RWPE2 (cell line): ENCODE measurements around the gene EYA2.

Experiments
- ATAC-seq: fragments of 200-7000 bp; cut with Tn5 transposase; 3 replicates; pipeline ENCODE4 v1.9.1; 2021; ENCODE audit warnings: low read depth
- DNase-seq: peaks from one replicate; pipeline ENCODE4 v3.0.0-alpha.2; 2020; ENCODE audit warnings: low spot score
- H3K27ac ChIP-seq: fragments of 450-650 bp; 2 replicates; pipeline ENCODE4 v1.5.1; 2017; ENCODE audit warnings: mild to moderate bottlenecking; ENCODE audit not compliant: poor library complexity, severe bottlenecking
- H3K27me3 ChIP-seq: fragments of 250-450 bp; sonication (Bioruptor Pico); 2 replicates; pipeline ENCODE4 v1.5.1; 2021; ENCODE audit warnings: mild to moderate bottlenecking, moderate library complexity; ENCODE audit not compliant: insufficient read depth, poor library complexity, severe bottlenecking
- H3K36me3 ChIP-seq: fragments of 250-450 bp; sonication (Bioruptor Pico); 2 replicates; pipeline ENCODE4 v1.5.1; 2020; ENCODE audit warnings: low read depth, mild to moderate bottlenecking, moderate library complexity
- H3K4me1 ChIP-seq: fragments of 250-450 bp; sonication (Bioruptor Pico); 2 replicates; pipeline ENCODE4 v1.5.1; 2021; ENCODE audit warnings: mild to moderate bottlenecking, moderate library complexity; ENCODE audit not compliant: insufficient read depth, poor library complexity, severe bottlenecking
- H3K4me3 ChIP-seq: fragments of 250-450 bp; sonication (Bioruptor Pico); 2 replicates; pipeline ENCODE4 v1.5.1; 2021; ENCODE audit warnings: mild to moderate bottlenecking, moderate library complexity; ENCODE audit not compliant: severe bottlenecking
- H3K9me3 ChIP-seq: fragments of 250-450 bp; sonication (Bioruptor Pico); 2 replicates; pipeline ENCODE4 v1.5.1; 2021; ENCODE audit warnings: mild to moderate bottlenecking, moderate library complexity; ENCODE audit not compliant: severe bottlenecking
- CTCF ChIP-seq: fragments of 450-650 bp; IDR thresholded peaks from one replicate; pipeline ENCODE4 v1.5.1; 2017; ENCODE audit warnings: mild to moderate bottlenecking, moderate library complexity; ENCODE audit not compliant: poor library complexity, severe bottlenecking

EYA2 gene

DNA sequence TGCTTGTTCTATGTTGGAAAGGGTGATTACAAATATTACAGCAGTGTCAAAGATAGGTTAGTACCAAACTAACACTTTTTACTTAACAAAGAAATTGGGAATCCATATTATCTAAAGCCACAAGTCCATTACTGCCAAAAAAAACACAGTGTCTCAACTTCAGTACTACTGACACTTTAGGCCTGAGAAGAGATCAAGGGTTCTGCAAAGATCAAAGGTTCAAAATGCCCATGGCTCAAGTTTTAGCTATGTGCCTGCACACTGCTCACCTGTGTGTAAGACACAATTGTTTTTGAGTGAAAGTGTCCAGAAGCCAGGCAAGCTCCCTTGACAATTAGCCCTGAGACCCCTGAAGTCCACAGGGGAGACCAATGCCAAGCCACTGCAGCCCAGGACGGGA lies 329.3 kb downstream of the EYA2 start:
- Histone ChIP-seq H3K27me3 (no peaks in the 10 kb centered on the region), H3K27ac (no peak overlapping the region), H3K4me3 (no peak overlapping the region), H3K9me3 (no peaks in the 10 kb centered on the region), H3K36me3 (peaks cover 97% of the 10 kb centered on the region), H3K4me1 (no peaks in the 10 kb centered on the region)
- no peak for TF ChIP-seq CTCF
- no peak for ATAC-seq
- no peak for DNase-seq

DNA sequence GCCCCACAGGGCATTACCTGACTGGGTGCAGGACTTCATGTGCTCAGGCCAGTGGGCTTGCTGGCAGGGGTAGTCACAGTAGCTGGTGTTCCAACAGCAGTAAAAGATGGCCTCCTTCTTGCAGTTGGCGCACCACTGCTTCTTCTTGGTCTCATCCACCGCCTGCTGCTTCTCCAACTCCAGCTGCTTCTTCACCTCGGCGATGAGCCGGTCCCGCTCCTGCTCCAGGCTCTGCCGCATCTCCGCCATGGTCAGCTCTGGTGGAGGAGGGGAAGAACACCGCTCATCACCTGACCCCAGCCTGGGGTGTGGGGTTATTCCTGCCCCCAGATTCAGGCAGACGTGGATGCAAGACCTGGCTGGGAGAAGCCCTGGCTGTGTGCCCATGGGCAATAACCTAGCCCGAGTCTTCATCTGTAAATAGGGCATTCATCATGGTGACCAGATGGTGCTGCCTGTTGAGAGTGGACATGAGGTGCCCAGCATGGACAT lies 329.7 kb downstream of the EYA2 start:
- Histone ChIP-seq H3K27ac (no peak overlapping the region), H3K9me3 (no peaks in the 10 kb centered on the region), H3K27me3 (no peaks in the 10 kb centered on the region), H3K36me3 (peaks cover 97% of the 10 kb centered on the region), H3K4me3 (no peak overlapping the region), H3K4me1 (no peaks in the 10 kb centered on the region)
- DNase-seq (no peak), ATAC-seq (no peak; the same call in 2 of the 3 replicates)
- no peak for TF ChIP-seq CTCF

DNA sequence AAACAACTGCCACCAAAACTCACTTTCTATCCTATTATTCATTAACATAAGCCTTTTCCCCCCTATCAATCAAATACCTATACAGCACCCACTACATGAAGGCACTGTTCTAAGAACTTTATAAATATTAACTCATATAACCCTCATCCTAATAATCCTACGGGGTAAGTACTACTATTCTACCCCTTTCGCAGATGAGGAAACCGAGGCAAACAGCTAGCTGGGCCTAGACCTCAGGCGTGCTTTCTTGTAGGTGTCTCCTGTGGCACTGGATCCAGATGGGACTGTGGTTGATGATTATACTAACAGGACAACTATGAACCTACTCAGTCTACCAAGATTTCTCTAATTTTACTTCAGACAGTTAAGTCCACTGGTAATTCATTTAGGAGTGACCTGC lies 330.2 kb downstream of the EYA2 start:
- no peak overlapping the region for H3K27ac ChIP-seq
- H3K36me3 ChIP-seq, result peaks cover 97% of the 10 kb centered on the region
- ATAC-seq (no peak), DNase-seq (no peak)
- no peaks in the 10 kb centered on the region for H3K4me1 ChIP-seq
- no peaks in the 10 kb centered on the region for H3K27me3 ChIP-seq
- no peaks in the 10 kb centered on the region for H3K9me3 ChIP-seq
- TF ChIP-seq CTCF, result no peak
- H3K4me3 ChIP-seq, result no peak overlapping the region

GRCh38 chr20:47225458-47225857 lies 330.8 kb downstream of the EYA2 start:
- Histone ChIP-seq H3K4me3 (no peak overlapping the region), H3K36me3 (peaks cover 96% of the 10 kb centered on the region), H3K9me3 (no peaks in the 10 kb centered on the region), H3K4me1 (no peaks in the 10 kb centered on the region), H3K27ac (no peak overlapping the region), H3K27me3 (no peaks in the 10 kb centered on the region)
- no peak for TF ChIP-seq CTCF
- DNase-seq (no peak), ATAC-seq (no peak)

GRCh38 chr20:47227119-47227518 lies 332.5 kb downstream of the EYA2 start:
- H3K36me3 ChIP-seq, result peaks cover 96% of the 10 kb centered on the region
- H3K9me3 ChIP-seq, result no peaks in the 10 kb centered on the region
- no peak overlapping the region for H3K27ac ChIP-seq
- no peak overlapping the region for H3K4me3 ChIP-seq
- DNase-seq (no peak), ATAC-seq (no peak)
- no peaks in the 10 kb centered on the region for H3K4me1 ChIP-seq
- H3K27me3 ChIP-seq, result no peaks in the 10 kb centered on the region
- TF ChIP-seq CTCF, result no peak
